PC-3 (cell line): ENCODE results near the gene TMEM40. TPM values are rescaled to one million over a fixed set of nuclear protein-coding genes. Genes with fewer than 3 reads are reported as not detected.

Experiments used
- ATAC-seq: fragments of 200-7000 bp; cut with Tn5 transposase; 2 replicates; pipeline ENCODE4 v1.9.1; 2020; ENCODE audit warnings: mild to moderate bottlenecking, moderate library complexity
- BruUV-seq: library from RNA; stranded (reverse); fragments of 400-500 nt; replicated peaks from 2 replicates; lab custom pipeline; 2021; lab: Mats Ljungman, UMichigan
- CTCF ChIA-PET: fragments of 300-600 bp; sonication (Branson Sonifier 250); formaldehyde crosslinking; loops from one replicate; lab custom pipeline; 2022; ENCODE audit warnings: antibody characterized with exemption; lab: Charles Lee
- POLR2A ChIA-PET: fragments of 300-600 bp; sonication (Branson Sonifier 250); formaldehyde crosslinking; loops from one replicate; lab custom pipeline; 2022; ENCODE audit warnings: antibody characterized with exemption; ENCODE audit not compliant: unreplicated experiment; lab: Charles Lee
- DNase-seq: peaks from one replicate; pipeline ENCODE4 v3.0.0-alpha.2; 2015
- H2AFZ ChIP-seq: fragments of 300-600 bp; sonication (generic); 2 replicates; pipeline ENCODE4 v1.6.0; 2016; ENCODE audit warnings: antibody characterized with exemption, low read length
- H3F3A ChIP-seq: fragments of 300-600 bp; sonication (generic); one replicate; pipeline ENCODE4 v1.6.0; 2017; ENCODE audit warnings: antibody characterized with exemption, low read length, control low read depth, mild to moderate bottlenecking; ENCODE audit not compliant: unreplicated experiment
- H3K27ac ChIP-seq: fragments of 300-600 bp; sonication (generic); 2 replicates; pipeline ENCODE4 v1.5.1; 2016; ENCODE audit warnings: mild to moderate bottlenecking, low read length
- H3K27me3 ChIP-seq: fragments of 300-600 bp; sonication (generic); 2 replicates; pipeline ENCODE4 v1.6.1; 2016; ENCODE audit warnings: low read length, mixed read lengths
- H3K36me3 ChIP-seq: fragments of 300-600 bp; sonication (generic); 2 replicates; pipeline ENCODE4 v1.6.1; 2016; ENCODE audit warnings: low read depth, mixed run types, low read length, mixed read lengths
- H3K4me1 ChIP-seq: fragments of 300-600 bp; sonication (generic); 2 replicates; pipeline ENCODE4 v1.5.1; 2016; ENCODE audit warnings: low read length; ENCODE audit not compliant: insufficient read depth
- H3K4me2 ChIP-seq: fragments of 300-600 bp; sonication (generic); 2 replicates; pipeline ENCODE4 v1.6.0; 2016; ENCODE audit warnings: low read length
- H3K4me3 ChIP-seq: fragments of 300-600 bp; sonication (generic); 2 replicates; pipeline ENCODE4 v1.5.1; 2016; ENCODE audit warnings: mild to moderate bottlenecking, low read length, mixed read lengths
- H3K79me2 ChIP-seq: fragments of 300-600 bp; sonication (generic); 2 replicates; pipeline ENCODE4 v1.6.1; 2017; ENCODE audit warnings: low read length, mixed read lengths
- H3K9ac ChIP-seq: fragments of 300-600 bp; sonication (generic); 2 replicates; pipeline ENCODE4 v1.6.0; 2016; ENCODE audit warnings: mild to moderate bottlenecking, low read length
- H3K9me2 ChIP-seq: fragments of 300-600 bp; sonication (generic); replicated peaks from 2 replicates; pipeline ENCODE4 v1.6.1; 2016; ENCODE audit warnings: mixed run types, low read length, mixed read lengths
- H3K9me3 ChIP-seq: fragments of 300-600 bp; sonication (generic); 2 replicates; pipeline ENCODE4 v1.6.1; 2016; ENCODE audit warnings: low read length, mixed read lengths
- H4K20me1 ChIP-seq: fragments of 300-600 bp; sonication (generic); 2 replicates; pipeline ENCODE4 v1.6.1; 2016; ENCODE audit warnings: low read length, mixed read lengths
- CTCF ChIP-seq: fragments of 300-600 bp; sonication (generic); conservative IDR thresholded peaks from 2 replicates; pipeline ENCODE4 v1.5.1; 2017; ENCODE audit warnings: antibody characterized with exemption, low read depth, mild to moderate bottlenecking, low read length
- EZH2 ChIP-seq: fragments of 300-600 bp; sonication (generic); IDR thresholded peaks from one replicate; pipeline ENCODE4 v1.6.1; 2017; ENCODE audit warnings: antibody characterized with exemption, mild to moderate bottlenecking, low read length; ENCODE audit not compliant: unreplicated experiment
- EZH2phosphoT487 ChIP-seq: fragments of 300-600 bp; sonication (generic); IDR thresholded peaks from 2 replicates; pipeline ENCODE4 v1.6.1; 2018; ENCODE audit warnings: mild to moderate bottlenecking, antibody characterized with exemption, low read length, borderline replicate concordance
- intact Hi-C: fragments of 100-400 bp; cut with micrococcal nuclease; formaldehyde crosslinking; loops from 2 replicates; pipeline ENCODE4 v1.9.0; 2023
- total RNA-seq: library from RNA; depleted of rRNA; stranded (reverse); fragments of >200 nt; gene quantifications from 2 replicates; pipeline ENCODE4 v1.2.3, GENCODE V29; 2014

Gene TMEM40
- total RNA-seq, 1 experiment from 2014 or later = 10.4 TPM

- no peaks in the 10 kb centered on the region for H3F3A ChIP-seq
- POLR2A ChIA-PET = no interaction called here
These were observed 36.8 kb downstream of the TMEM40 start for GRCh38 chr3:12722226-12722625.

GRCh38 chr3:12719984-12720898 is 38.8 kb downstream of the TMEM40 start:
- H4K20me1 ChIP-seq = no peaks in the 10 kb centered on the region
- intact Hi-C loops = loop anchor here (1.0 to 5.0 kb wide), 5 partner anchors 14 to 585 kb away; no protein-coding TSS in a partner anchor
- H3K27ac ChIP-seq = no peak overlapping the region
- H3K9me3 ChIP-seq = no peaks in the 10 kb centered on the region
- H3K4me2 ChIP-seq = peak overlapping the region; percentile 78
- peak overlapping the region; percentile 67 for H2AFZ ChIP-seq
- H3K36me3 ChIP-seq = no peaks in the 10 kb centered on the region
- no peaks in the 10 kb centered on the region for H3K27me3 ChIP-seq
- BruUV-seq = no TSS peak
- TF ChIP-seq CTCF (peak; percentile 95), EZH2phosphoT487 (no peak)
- ATAC-seq = peak; percentile 95
- CTCF ChIA-PET = interaction anchor here (0.5 to 1.9 kb wide), 6 partner anchors 11 to 114 kb away, joined by 3 to 8 read pairs (median 6); no protein-coding TSS in a partner anchor
- peak; percentile 90 for DNase-seq
- POLR2A ChIA-PET = interaction anchor here (0.7 kb wide), 1 partner anchor 167 kb away, joined by 19 read pairs; no protein-coding TSS in a partner anchor
- peak overlapping the region; percentile 55 for H3K4me3 ChIP-seq
- H3K9ac ChIP-seq = no peak overlapping the region
- H3F3A ChIP-seq = no peaks in the 10 kb centered on the region
- H3K79me2 ChIP-seq = no peaks in the 10 kb centered on the region
- no peaks in the 10 kb centered on the region; the same call in 1 of the 2 replicates for H3K4me1 ChIP-seq
- H3K9me2 ChIP-seq = no peaks in the 10 kb centered on the region

More at GRCh38 chr3:12722226-12722625, 36.8 kb downstream of the TMEM40 start:
- no peak for TF ChIP-seq CTCF
- no peak for TF ChIP-seq EZH2
- no peak for TF ChIP-seq EZH2phosphoT487
- CTCF ChIA-PET = no interaction called here
- H3K9me2 ChIP-seq = no peaks in the 10 kb centered on the region
- H3K9me3 ChIP-seq = no peaks in the 10 kb centered on the region
- H3K36me3 ChIP-seq = no peaks in the 10 kb centered on the region
- no peak overlapping the region for H3K4me3 ChIP-seq
- H4K20me1 ChIP-seq = no peaks in the 10 kb centered on the region
- DNase-seq = no peak
- H3K4me2 ChIP-seq = no peak overlapping the region
- ATAC-seq = no peak
- no TSS peak for BruUV-seq
- H3K9ac ChIP-seq = no peak overlapping the region
- no peak overlapping the region for H3K27ac ChIP-seq
- no peaks in the 10 kb centered on the region; the same call in 1 of the 2 replicates for H3K4me1 ChIP-seq
- H3K27me3 ChIP-seq = no peaks in the 10 kb centered on the region
- no peak overlapping the region for H2AFZ ChIP-seq
- no peaks in the 10 kb centered on the region for H3K79me2 ChIP-seq
- intact Hi-C loops = loop anchor here (5.0 kb wide), 2 partner anchors 65 to 105 kb away; no protein-coding TSS in a partner anchor
